HG03354 (cell line): ENCODE data around the gene ZNF618.

ENCODE experiments used
- ATAC-seq: cut with Tn5 transposase; IDR thresholded peaks from one replicate; pipeline ENCODE4 v1.9.1; 2021; ENCODE audit warnings: mild to moderate bottlenecking; ENCODE audit not compliant: unreplicated experiment, poor library complexity, severe bottlenecking

The ZNF618 gene

DNA sequence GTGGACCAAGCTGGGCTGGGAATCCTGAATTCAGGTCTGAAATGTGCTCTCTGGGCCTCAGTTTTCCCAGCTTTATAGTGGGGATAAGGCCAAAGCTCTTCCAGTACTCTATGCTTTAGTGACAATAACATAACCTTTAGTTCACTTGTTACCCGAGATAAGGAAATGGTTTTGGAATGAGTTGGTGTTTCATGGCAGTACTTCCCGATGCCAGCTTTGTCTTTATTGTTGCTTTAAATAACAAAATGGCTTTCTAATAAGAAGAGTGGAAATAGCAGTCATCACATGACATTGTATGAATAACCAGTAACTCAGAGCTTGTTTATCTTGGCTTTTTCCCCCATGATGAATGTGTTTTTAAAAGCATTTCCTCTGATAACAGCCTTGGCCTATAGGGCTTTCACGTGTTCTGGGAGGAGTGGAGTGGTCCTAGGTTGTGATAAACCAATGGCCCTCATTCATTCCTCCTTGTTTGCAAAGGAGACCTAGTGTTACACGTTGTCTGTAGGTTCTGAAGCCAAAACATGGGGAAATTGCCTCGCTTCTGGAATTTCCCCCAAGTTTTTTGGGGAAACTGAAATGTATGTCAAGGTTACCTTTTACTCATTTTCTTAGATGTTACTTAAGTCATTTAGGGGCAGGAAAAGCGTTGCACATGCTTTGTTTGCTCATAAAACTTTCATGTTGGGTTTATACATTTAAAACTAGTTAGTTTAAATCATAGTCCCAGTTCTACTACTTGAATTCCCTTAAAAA is 53.7 kb downstream of the ZNF618 start:
- ATAC-seq, result no peak

DNA sequence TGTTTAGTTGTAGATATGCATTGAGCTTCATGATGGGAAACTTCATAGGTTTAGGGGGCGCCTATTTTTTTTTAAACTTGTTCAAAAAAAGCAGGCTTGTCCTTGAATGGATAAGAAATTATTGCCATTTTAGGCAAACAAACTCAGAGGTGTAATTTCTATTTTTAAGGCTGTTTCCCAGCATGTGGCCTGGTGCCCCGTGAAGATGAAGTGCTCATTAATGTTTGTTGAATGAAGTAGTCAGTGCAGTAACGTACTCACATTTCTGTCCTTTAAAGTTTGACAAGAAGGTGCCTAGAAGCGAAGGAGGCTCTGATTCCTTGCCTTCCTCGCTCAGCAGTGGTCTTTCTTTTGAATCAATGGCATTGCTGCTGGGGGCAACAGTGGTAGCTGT is 54.3 kb downstream of the ZNF618 start:
- no peak for ATAC-seq

DNA sequence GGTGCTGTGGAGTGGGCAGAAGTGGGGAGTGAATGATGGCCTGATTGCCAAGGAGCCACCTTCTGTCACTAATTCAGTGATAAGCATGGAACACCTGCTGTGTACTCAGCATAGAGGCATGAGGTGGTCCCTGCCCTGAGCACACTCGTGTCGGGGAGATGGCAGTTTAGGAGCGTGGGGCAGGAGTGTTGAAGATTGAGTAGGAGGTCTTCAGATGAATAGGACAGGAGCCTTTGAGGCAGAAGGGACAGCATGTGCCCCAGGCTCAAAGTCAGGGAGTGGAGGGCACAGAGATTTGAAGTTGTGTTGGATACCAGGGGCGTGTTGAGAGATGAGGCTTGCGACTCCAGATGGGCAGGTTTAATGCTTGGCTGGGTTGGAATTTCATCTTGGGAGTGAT is 55.0 kb downstream of the ZNF618 start:
- no peak for ATAC-seq

DNA sequence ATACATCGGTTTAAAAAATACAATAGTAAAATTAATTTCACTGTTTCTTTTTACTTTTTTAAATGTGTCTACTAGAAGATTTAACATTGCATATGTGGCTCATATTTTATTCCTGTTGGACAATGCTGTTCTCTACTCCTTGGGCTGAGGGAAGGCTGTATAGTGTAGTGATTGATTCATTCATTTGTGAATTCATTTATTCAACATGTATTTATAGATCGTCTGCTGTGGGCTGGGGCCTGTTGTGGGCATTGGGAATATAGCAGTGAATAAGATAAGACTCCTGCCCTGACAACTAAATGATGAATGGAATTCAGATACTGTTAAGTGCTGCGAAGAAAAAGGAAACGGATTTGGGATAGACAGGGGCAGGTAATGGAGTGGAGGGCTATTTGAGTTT is 55.7 kb downstream of the ZNF618 start:
- no peak for ATAC-seq

DNA sequence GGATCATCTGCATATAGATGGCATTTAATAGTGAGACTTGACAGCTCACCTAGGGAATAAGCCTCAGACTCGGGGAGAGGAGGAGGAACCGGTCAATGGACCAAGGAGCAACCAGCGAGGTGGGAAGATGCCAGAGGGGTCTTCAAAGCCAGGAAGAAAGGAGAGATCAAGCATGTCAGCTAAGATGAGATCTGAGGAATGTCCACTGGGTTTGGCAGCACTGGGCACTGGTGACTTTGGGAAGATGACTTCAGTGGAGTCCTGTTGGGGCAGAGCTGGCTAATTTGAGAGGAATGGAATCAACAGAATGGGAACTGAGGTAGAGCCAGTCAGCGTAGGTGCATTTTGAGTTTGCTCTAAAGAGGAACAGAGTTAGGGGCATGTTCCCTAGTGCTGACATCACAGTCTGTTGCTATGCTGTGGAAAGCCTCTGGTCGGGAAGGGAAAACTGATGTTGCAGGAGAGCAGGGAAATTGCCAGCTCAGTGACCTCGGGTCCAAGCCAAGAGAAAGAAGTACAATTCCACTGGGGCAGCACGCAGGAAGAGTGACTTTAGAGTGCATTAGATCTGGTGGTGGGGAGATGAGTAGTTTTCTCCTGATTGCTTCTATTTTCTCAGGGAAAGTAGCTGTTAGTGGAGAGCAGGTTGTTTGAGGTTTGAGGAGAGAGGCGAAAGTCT is 56.9 kb downstream of the ZNF618 start:
- ATAC-seq, result no peak

DNA sequence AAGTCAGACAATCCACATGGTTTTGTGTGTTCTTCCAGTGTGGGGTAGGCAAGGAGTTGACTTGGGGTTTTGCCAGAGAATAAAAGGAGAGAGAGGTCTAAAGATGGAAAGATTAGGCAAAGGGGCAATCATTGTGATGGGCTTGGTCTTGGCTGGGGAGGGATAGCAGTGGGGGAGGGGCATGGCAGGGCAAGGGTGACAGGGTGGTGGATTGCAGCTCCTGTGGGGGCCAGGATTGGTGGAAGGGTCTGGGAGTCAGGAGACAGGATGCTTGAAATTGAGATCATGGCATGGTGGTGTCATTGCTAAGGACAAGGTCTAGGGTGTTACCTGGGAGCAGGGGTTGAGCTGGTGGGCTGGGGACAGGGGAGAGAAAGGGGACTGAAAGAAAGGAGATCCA is 57.6 kb downstream of the ZNF618 start:
- ATAC-seq, result no peak

DNA sequence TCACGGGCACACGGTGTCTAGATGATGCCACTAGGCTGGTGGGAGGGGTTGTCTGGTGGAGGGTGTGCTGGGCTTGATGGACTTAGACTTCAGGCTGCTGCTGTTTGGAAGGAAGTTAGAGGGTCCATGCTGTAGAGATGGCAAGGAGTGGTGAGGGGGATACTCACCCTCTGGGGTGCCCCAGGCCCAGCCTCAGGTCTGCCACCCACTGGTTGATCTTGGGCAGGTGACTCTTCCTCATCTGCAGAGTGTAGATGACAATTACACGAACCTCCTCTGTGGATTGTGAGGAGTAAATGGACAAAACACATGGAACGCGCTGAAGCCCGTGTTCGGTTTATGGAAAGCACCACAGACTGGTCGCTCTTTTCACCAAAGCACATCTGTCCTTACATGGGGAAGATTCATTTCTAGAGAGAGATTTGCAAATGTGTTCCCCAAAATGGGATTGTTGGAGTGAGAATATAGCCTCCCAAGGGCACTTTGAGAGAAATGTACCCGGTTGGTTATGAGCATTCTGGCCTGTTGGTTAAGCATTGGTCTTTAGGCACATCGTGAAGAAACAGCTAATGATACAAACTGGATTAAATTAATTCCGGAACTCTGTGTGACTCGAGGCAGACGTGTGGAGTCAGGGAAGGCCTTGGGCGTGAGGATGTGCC is 58.2 kb downstream of the ZNF618 start:
- ATAC-seq, result no peak

DNA sequence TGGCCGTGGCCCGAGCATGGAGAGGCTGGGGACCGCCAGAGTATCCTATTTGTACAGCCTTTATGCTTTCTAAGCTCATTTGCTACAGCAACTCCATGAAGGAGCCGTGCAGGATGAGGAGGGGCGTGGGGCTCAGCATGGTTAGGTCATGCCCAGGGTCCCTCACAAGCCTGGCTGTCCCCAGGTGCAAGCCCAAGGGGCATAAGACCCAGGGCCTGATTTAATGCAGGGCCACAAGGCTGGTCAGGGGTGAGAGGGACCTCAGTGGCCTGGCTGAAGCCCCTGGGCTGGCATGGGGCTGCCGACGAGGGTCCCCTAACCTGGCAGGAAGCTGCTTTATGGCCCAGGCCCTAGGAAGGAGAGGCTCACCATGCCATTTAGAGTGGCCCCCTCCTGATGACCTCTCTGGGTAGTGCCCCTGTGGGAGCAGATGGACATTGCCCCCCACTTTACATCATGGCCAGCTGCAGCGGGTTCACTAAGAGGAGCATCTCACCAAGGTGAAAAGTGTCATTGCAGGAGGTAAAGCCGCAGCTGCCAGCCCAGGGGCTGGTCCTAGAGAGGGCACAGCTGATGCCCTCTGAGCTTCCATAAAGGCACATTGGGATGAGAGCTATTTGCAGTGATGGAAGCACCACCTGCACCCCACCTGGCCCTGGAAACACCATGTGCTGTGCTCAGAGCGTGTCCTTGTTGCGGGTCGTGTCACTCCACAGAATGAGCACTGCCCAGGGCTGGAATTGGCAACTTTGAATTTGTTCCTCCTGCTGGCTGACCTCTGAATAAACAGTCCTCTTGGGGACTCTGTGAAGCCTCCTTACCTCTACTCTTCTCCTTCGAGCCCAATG is 58.9 kb downstream of the ZNF618 start:
- ATAC-seq, result no peak

DNA sequence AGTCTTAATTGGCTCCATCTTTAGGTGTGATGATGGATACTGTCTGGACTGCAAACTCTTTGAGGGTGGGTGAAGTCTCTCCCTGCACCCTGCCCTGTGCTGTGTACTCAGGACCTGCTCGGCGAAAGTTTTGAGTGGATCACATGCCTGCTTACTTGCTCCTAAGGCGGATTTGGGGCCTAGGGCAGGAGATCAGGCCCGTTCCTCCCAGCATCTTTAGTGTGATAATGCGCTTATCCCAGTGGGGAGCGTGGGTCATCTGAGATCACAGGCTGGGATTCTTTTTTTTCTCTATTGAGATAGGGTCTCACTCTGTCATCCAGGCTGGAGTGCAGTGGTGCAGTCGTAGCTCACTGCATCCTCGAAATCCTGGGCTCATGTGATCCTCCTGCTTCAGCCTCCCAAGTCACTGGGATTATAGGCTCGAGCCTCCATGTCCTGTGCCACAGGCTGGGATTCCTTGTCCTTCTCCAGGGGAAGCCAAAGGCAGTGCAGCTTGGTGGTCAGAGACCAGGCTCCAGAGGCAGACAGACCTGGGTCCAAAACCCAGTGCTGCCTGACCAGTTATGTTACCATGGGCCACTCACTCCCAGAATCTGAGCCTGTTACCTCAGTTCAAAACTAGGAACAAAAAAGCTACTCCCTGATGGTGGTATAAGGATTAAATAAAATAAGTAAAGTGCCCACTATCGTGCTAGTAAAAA is 59.7 kb downstream of the ZNF618 start:
- ATAC-seq, result no peak

DNA sequence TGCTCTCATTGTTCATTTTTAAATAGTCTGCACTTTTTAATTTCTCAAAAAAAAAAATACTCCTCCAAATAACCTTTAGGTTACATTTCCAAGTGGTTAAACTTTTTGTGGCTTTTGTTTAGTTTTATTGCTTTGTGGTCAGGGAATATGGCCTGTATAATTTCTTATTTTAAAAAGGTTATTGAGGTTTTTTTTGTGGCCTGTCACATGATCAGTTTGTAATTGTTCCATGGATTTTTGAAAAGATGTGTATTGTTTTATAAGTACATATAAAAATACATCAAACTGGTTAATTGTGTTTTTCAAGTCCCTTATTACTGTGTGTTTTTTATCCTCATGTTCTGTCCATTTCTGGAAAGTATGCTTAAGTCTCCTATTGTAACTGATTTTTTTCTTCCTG is 64.0 kb downstream of the ZNF618 start:
- no peak for ATAC-seq

DNA sequence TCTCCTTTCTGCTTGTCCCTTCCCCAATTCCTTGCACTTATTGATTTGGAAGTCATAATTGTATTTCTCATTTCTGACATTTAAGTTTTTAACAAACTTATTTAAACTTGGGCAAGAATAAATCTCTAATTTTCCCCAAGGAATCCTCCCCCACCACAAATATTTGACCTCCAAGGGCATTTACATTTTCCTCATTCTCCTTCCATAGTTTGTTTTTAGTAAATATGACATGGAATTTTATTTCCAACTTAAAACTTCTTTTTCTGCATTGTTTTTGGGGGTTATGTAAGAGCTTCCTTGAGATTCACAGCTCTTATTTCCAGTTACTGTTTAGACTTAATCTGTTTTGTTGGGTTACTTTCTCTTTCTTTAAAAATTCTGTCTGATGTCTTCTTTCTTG is 64.9 kb downstream of the ZNF618 start:
- no peak for ATAC-seq

DNA sequence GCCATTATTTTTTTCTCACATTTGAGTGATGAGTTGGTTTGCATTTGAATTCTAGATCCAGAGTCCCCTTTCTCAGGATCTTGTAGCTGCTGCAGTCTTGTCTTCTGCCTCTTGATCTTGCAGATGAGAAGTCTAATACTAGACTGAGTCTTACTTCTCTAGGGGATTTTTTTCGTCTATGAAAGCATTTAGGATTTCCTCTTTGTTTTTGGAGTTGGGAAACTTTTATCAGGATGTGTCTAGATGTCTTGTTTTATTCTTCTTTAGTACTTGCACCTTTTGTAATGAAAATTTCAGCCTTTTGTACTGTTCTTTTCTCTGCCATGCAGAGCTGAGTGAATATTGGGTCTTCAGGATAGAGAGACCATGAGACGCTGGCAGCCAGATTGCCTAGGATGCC is 65.4 kb downstream of the ZNF618 start:
- ATAC-seq, result no peak

DNA sequence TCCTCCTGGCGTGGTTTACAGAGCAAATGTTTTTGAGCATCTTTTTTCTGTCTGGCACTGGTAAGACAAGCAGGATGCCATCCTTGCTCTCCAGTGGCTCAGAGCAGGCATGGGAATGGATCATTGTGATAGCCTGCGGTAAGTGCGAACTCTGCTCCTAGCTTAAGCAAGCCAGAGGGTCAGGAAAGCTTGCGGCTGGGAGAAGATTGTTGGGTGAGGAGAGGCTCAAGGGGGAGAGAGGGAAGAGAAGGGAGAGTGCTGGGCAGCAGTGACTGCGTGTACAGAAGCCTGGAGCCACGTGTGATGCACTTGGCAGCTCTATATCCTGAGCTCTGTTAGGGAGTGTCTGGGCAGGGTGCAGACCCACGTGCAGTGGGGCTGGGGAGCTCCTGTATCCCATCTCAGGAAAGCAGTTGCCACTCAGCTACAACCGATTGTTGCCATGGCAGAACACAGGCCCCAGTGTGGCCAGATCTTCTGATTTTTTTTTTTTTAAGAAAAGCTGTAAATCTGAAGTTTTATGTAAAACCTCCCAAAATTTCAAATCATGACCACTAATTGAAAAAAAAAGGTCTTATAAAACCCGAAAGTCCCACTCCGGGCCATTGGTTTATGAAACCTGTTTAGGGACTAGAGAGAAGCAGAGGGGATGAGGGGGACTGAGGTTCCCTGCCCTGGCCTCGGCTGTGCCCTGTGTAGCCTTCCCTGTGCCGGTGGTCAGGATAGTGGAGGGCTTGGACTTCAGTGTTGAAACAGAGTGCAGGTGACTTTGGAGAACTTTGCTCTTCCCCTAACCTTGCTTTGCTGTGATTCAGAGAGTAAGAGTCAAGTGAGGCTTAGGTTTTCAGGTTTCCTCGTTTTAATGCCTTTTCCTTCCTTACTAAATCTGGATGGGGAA is 67.3 kb downstream of the ZNF618 start:
- ATAC-seq, result no peak

DNA sequence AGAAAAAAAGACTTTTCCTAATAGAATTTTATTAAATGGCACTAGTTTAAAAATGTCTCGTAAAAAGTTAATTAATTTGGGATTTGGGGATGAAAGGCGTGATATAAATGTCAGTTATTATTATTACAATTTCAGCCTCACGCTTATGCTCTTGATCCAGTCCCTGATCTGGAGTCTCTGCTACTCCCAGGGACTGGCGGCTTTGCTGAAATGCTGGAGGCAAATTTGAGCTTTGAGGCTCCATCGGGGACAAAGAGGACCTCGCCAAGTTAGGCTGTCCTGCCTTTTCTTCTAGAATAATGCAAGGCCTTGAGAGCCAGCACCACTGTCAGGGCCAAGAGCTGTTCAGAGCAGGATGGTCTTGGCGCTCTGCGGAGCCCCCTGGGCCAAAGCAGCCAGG is 69.7 kb downstream of the ZNF618 start:
- ATAC-seq, result no peak

DNA sequence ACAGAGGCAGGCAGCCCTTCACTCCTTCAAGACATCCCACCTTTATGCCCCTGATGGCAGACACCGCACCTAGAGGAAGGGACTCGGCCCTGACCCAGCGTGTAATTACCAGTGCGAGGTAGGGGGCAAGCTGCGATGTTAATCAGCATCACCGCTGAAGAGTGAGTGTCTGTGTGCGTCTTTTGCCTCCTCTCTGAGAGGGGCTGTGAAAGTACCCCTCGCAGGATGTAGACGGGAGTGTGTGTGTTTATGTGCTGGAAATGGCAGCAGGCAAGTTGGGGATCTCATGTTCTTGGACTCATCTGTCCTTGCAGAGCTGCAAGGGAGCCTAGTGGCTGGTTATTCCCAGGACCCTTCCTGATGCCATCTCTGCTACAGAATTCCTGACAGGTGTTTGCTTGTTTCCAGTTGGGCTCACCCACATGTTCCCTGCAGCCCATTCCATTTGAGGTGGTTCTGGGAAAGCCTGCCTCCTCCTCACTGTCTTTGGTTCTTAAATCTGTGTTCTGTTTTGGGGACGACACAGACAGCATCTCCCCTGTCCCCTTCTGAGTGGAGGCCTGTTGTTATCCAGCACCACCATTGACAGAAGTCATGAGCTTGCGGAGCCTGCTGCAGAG is 70.5 kb downstream of the ZNF618 start:
- no peak for ATAC-seq

DNA sequence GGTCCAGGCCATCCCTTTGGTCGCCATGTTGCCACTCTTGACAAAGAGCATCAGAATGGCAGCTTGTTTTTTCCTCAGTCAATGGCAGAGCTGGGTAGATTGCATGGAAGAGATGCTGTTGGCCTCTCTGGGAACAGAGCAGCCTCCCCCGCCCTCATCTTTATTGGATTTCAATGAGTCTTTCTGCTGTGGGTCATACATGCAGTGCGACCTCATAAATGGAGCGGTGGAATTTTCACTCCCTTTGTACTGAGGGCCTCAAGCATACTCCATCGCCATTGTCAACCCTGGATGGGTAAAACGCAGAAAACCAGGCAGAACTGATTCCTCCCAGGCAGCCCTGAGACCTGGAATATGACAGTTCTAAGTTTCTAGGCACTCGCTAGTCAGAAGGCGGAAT is 71.8 kb downstream of the ZNF618 start:
- ATAC-seq, result no peak

DNA sequence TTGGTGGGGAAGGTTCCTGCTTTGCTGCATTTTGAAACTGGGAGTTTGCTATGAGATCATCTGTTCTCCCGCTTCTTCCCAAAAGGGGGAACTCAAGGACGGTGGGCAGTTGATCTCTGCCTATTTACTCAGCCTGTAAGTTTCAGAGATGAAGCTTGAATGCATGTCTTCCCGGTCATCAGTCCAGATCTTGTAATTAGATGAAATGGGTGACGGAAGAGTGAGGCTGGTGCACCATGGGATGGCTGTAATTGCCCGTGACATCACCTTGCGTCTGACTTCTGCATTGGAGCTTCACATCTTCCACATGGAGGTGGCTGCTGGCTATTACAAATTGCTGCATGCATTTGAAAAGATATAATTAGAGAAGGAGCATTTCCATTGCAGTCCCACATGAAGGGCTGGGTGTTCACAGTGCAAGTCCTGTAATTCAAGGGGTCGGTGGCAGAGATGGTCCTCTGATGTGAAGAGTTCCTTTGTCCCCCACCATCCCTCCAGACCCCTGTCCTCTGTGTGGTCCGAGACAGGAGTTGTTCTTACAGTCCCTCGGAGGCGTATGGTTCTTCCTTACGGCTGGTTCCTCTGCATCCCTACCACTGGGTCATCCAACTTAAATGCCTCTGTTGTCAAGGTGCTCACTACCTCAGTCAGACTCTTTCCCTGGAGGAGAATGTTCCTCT is 72.9 kb downstream of the ZNF618 start:
- no peak for ATAC-seq

DNA sequence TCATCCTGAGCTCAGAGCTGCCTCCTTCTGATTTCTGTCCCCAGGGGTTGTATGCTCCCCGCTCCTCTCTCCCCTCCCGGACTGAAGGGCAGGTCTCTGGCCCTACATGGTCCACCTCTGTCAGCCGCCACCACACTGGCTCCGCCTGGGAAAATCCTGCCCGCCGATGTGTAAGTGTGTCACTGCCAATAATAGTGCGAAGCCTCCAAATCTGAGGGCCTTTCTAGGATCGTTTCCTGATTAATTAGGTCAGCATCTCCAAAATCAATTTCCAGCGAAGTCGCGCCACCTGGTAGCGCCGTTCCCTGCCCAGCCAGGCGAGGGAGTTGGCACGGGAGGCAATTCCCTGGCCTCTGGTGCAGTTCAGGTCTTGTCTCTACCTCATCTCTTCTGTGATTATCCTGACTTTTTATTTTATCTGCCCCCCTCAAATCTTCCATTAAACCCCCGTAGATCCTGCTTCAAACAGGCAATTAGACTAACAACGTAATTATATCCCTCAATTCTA is 73.5 kb downstream of the ZNF618 start:
- no peak for ATAC-seq
